Activated T-helper 2 cell treated with anti-CD3 and anti-CD28 coated beads, Interferon-gamma antibody, Interleukin-2, Interleukin-4, amounts not matched to agents 10 μg/mL and 5 μg/mL and 100 μg/mL, durations not matched to agents 14 hours and 24 hours and 36 hours (primary cell): ENCODE data around the gene TSC22D2. TPM values are rescaled to one million over a fixed set of nuclear protein-coding genes. Genes with fewer than 3 reads are reported as not detected.

Source experiments
- DNase-seq: peaks from one replicate; pipeline ENCODE4 v3.0.0; 2021; ENCODE audit warnings: low spot score
- H3K27ac Mint-ChIP-seq: one replicate; pipeline ENCODE4 v1.8.0; 2021; ENCODE audit warnings: mixed read lengths
- H3K27me3 Mint-ChIP-seq: one replicate; pipeline ENCODE4 v1.8.0; 2021; ENCODE audit warnings: low read depth, mixed read lengths
- H3K36me3 Mint-ChIP-seq: one replicate; pipeline ENCODE4 v1.8.0; 2021; ENCODE audit warnings: low read depth, mixed read lengths
- H3K4me1 Mint-ChIP-seq: one replicate; pipeline ENCODE4 v1.8.0; 2021; ENCODE audit warnings: low read depth, mixed read lengths
- H3K4me3 Mint-ChIP-seq: one replicate; pipeline ENCODE4 v1.8.0; 2021; ENCODE audit warnings: low read depth, mild to moderate bottlenecking, moderate library complexity, mixed read lengths
- H3K9me3 Mint-ChIP-seq: one replicate; pipeline ENCODE4 v1.8.0; 2021; ENCODE audit warnings: mixed read lengths
- intact Hi-C: fragments of 100-400 bp; cut with micrococcal nuclease; formaldehyde crosslinking; loops from one replicate; pipeline ENCODE4 v1.15.1; 2023
- total RNA-seq: library from RNA; stranded (reverse); gene quantifications from 2 replicates; pipeline ENCODE4 v1.2.3, GENCODE V29; 2022

Gene TSC22D2
- total RNA-seq, 1 donor from 2014 or later, result 21.3 TPM

DNA sequence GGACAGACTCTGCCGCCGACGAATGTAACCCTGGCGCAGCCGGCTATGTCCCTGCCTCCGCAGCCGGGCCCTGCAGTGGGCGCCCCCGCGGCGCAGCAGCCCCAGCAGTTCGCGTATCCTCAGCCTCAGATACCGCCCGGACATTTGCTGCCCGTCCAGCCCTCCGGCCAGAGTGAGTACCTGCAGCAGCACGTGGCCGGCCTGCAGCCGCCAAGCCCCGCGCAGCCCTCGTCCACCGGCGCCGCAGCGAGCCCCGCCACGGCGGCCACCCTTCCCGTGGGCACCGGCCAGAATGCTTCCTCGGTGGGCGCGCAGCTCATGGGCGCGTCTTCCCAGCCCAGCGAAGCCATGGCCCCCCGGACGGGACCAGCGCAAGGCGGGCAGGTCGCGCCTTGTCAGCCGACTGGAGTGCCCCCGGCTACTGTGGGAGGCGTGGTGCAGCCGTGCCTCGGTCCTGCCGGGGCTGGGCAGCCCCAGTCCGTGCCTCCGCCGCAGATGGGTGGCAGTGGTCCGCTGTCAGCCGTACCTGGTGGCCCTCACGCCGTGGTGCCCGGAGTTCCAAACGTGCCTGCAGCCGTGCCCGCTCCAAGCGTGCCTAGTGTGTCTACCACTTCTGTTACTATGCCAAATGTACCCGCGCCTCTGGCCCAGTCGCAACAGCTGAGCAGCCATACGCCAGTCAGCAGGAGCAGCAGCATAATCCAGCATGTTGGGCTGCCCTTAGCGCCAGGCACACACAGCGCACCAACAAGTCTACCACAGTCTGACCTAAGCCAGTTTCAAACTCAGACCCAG, 2.4 kb downstream of the TSC22D2 start:
- peaks cover 46% of the 10 kb centered on the region for H3K36me3 Mint-ChIP-seq
- H3K27me3 Mint-ChIP-seq, result peaks cover 4% of the 10 kb centered on the region

GRCh38 chr3:150411106-150411460, 3.0 kb downstream of the TSC22D2 start:
- intact Hi-C loops, result loop anchor here (5.0 to 10.0 kb wide), 5 partner anchors 36 to 894 kb away; partner anchors contain the start of genes GPR171, MED12L and SELENOT
- Mint-ChIP-seq H3K27me3 (no peaks in the 10 kb centered on the region), H3K36me3 (peaks cover 51% of the 10 kb centered on the region), H3K4me1 (peaks cover 50% of the 10 kb centered on the region), H3K27ac (peak overlapping the region; percentile 63), H3K9me3 (no peaks in the 10 kb centered on the region), H3K4me3 (peak overlapping the region; percentile 93)
- DNase-seq, result no peak

More for the DNA sequence above, 2.4 kb downstream of the TSC22D2 start:
- Mint-ChIP-seq H3K27ac (peak overlapping the region; percentile 63), H3K4me1 (peaks cover 46% of the 10 kb centered on the region), H3K4me3 (peak overlapping the region; percentile 93), H3K9me3 (no peaks in the 10 kb centered on the region)
- peak; percentile 25 for DNase-seq
- intact Hi-C loops, result loop anchor here (5.0 to 10.0 kb wide), 5 partner anchors 37 to 894 kb away; partner anchors contain the start of genes GPR171, MED12L and SELENOT

- peak overlapping the region; percentile 58 for H3K27ac Mint-ChIP-seq
- H3K27me3 Mint-ChIP-seq, result no peaks in the 10 kb centered on the region
- no peak for DNase-seq
- intact Hi-C loops, result loop anchor here (5.0 to 10.0 kb wide), 5 partner anchors 36 to 893 kb away; partner anchors contain the start of genes GPR171, MED12L and SELENOT
- peaks cover 52% of the 10 kb centered on the region for H3K36me3 Mint-ChIP-seq
- H3K4me1 Mint-ChIP-seq, result peaks cover 50% of the 10 kb centered on the region
- H3K9me3 Mint-ChIP-seq, result no peaks in the 10 kb centered on the region
- peak overlapping the region; percentile 93 for H3K4me3 Mint-ChIP-seq
These were observed 3.4 kb downstream of the TSC22D2 start for GRCh38 chr3:150411546-150411945.

- DNase-seq, result no peak
- Mint-ChIP-seq H3K27ac (peak overlapping the region; percentile 58), H3K9me3 (no peaks in the 10 kb centered on the region), H3K36me3 (peaks cover 52% of the 10 kb centered on the region), H3K4me1 (peaks cover 48% of the 10 kb centered on the region), H3K27me3 (no peaks in the 10 kb centered on the region), H3K4me3 (peak overlapping the region; percentile 93)
- intact Hi-C loops, result loop anchor here (2.0 to 10.0 kb wide), 6 partner anchors 35 to 893 kb away; partner anchors contain the start of genes GPR171, MED12L and SELENOT
These were observed 3.9 kb downstream of the TSC22D2 start for GRCh38 chr3:150411976-150412375.

- H3K9me3 Mint-ChIP-seq, result no peaks in the 10 kb centered on the region
- no peaks in the 10 kb centered on the region for H3K27me3 Mint-ChIP-seq
- no peak for DNase-seq
- H3K4me3 Mint-ChIP-seq, result peak overlapping the region; percentile 79
- intact Hi-C loops, result loop anchor here (2.0 to 10.0 kb wide), 6 partner anchors 35 to 892 kb away; partner anchors contain the start of genes GPR171, MED12L and SELENOT
- peak overlapping the region; percentile 75 for H3K27ac Mint-ChIP-seq
- peaks cover 47% of the 10 kb centered on the region for H3K4me1 Mint-ChIP-seq
- peaks cover 58% of the 10 kb centered on the region for H3K36me3 Mint-ChIP-seq
These were observed 4.6 kb downstream of the TSC22D2 start for GRCh38 chr3:150412561-150413231.

DNA sequence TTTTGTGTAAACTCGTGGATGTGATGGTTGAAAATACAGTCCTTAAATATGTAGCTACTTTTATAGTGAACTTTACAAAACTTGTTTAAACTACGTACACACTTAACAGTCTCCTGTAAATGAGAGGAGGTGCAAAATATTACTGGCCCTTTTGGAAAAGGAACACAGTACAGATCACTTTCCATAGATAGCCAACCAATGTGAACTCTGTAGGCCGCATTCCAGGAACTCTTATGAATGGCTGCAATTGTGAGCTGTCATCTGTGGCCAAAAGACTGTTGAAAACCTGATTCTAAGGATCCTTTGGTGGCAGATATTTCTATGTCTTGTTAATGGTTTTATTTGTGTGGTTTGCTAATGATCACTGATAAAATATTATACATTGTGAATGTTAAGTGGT, 6.2 kb downstream of the TSC22D2 start:
- Mint-ChIP-seq H3K4me1 (peaks cover 56% of the 10 kb centered on the region), H3K27ac (no peak overlapping the region), H3K9me3 (no peaks in the 10 kb centered on the region), H3K36me3 (peaks cover 66% of the 10 kb centered on the region), H3K27me3 (no peaks in the 10 kb centered on the region), H3K4me3 (peak overlapping the region; percentile 45)
- DNase-seq, result no peak
- intact Hi-C loops, result loop anchor here (5.0 to 10.0 kb wide), 5 partner anchors 33 to 891 kb away; partner anchors contain the start of genes GPR171, MED12L and SELENOT

DNA sequence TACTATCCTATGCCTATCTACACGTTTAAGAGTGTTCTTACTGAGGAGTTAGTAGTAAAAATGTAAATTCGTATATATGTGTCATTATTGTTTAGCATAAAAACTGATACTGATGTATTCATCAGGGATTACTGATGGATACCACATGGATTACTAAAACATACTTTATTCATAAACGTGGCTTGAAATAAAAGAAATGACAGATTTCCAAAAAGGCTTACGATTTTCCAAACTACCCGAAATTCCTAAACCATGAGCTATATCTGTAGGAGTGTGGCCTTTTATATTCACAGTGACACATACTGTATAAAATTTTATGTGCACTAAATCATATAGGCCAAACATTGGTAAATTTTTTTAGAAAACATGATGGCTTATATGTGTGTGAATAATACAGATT, 6.9 kb downstream of the TSC22D2 start:
- no peaks in the 10 kb centered on the region for H3K9me3 Mint-ChIP-seq
- peaks cover 68% of the 10 kb centered on the region for H3K36me3 Mint-ChIP-seq
- no peak overlapping the region for H3K27ac Mint-ChIP-seq
- H3K4me3 Mint-ChIP-seq, result peak overlapping the region; percentile 45
- H3K27me3 Mint-ChIP-seq, result no peaks in the 10 kb centered on the region
- H3K4me1 Mint-ChIP-seq, result peaks cover 59% of the 10 kb centered on the region
- intact Hi-C loops, result loop anchor here (5.0 to 10.0 kb wide), 5 partner anchors 32 to 890 kb away; partner anchors contain the start of genes GPR171, MED12L and SELENOT
- no peak for DNase-seq

DNA sequence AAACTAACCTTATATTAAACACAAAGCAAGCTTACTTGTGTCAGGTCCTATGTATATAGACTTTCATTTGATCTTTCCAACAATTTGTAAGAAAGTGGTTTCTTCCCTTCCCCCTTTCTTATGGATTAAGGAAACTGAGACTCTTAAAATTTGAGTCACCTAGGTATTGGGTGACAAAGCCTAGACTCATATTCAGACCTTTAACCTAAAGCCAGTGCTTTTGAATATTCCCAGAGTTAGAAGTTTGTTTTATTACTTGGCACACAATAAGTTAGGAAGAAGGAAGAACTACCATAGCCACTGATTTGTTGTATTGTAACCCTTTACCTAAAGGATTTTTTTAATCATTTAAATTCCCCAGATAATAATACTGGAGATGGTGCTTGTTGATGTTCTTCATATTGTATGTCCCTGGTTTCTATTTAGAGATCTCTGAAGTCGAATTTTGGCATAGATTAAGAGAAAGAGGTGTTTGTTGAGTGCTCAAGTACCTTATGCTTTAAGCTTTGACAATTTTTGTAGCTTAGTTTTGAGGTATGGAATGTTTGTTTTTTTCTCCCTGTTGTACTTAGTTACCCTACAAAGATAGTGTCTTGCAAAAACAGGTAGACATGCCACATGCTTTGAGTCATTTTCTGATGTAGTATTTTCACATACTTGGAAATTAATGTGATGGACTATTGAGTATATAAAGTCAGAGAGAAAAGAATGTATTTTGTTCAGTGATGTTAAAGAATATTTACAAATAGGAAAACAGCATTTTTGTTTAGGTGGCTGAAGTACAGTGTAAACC, 11.2 kb downstream of the TSC22D2 start:
- intact Hi-C loops, result loop anchor here (10.0 kb wide), 2 partner anchors 666 to 886 kb away; partner anchors contain the start of gene MED12L
- Mint-ChIP-seq H3K36me3 (peaks cover 44% of the 10 kb centered on the region), H3K27me3 (no peaks in the 10 kb centered on the region), H3K4me3 (no peak overlapping the region), H3K9me3 (no peaks in the 10 kb centered on the region), H3K4me1 (peaks cover 39% of the 10 kb centered on the region), H3K27ac (no peak overlapping the region)
- no peak for DNase-seq

- peaks cover 37% of the 10 kb centered on the region for H3K36me3 Mint-ChIP-seq
- no peak overlapping the region for H3K4me3 Mint-ChIP-seq
- intact Hi-C loops, result loop anchor here (10.0 kb wide), 2 partner anchors 665 to 885 kb away; partner anchors contain the start of gene MED12L
- no peaks in the 10 kb centered on the region for H3K27me3 Mint-ChIP-seq
- no peak overlapping the region for H3K27ac Mint-ChIP-seq
- DNase-seq, result no peak
- H3K9me3 Mint-ChIP-seq, result no peaks in the 10 kb centered on the region
- peaks cover 32% of the 10 kb centered on the region for H3K4me1 Mint-ChIP-seq
These were observed 11.9 kb downstream of the TSC22D2 start for GRCh38 chr3:150419959-150420358.

GRCh38 chr3:150421256-150421655, 13.2 kb downstream of the TSC22D2 start:
- Mint-ChIP-seq H3K27ac (no peak overlapping the region), H3K27me3 (no peaks in the 10 kb centered on the region), H3K9me3 (no peaks in the 10 kb centered on the region), H3K4me1 (peaks cover 24% of the 10 kb centered on the region), H3K4me3 (no peak overlapping the region), H3K36me3 (peaks cover 30% of the 10 kb centered on the region)
- DNase-seq, result no peak
- intact Hi-C loops, result no loop called here

- Mint-ChIP-seq H3K4me3 (no peak overlapping the region), H3K9me3 (no peaks in the 10 kb centered on the region), H3K4me1 (peaks cover 24% of the 10 kb centered on the region), H3K27ac (no peak overlapping the region), H3K27me3 (no peaks in the 10 kb centered on the region), H3K36me3 (peaks cover 32% of the 10 kb centered on the region)
- DNase-seq, result no peak
- intact Hi-C loops, result no loop called here
These were observed 13.9 kb downstream of the TSC22D2 start for GRCh38 chr3:150421799-150422548.
